GM13977 (cell line): ENCODE data around the gene STX4.
A peak's percentile ranks its signal among the peaks of the same experiment; 100 is the strongest.

ENCODE experiments used
- DNase-seq: peaks from one replicate; pipeline ENCODE4 v3.0.0; 2012; ENCODE audit warnings: low spot score
- CTCF ChIP-seq: IDR thresholded peaks from 2 replicates; pipeline ENCODE4 v1.5.1; 2012; ENCODE audit warnings: mild to moderate bottlenecking, control low read depth; ENCODE audit not compliant: insufficient read depth; ENCODE audit errors: extremely low read depth, missing control alignments
- in situ Hi-C: fragments of 300-500 bp; cut with MboI; formaldehyde crosslinking; loops from one replicate; pipeline ENCODE4 v1.12.0; 2022; ENCODE audit warnings: low sequenced_read_pairs, low pct_unique_long_range_greater_than_20kb, mixed read lengths, inconsistent platforms; ENCODE audit not compliant: unreplicated experiment

Gene STX4, protein sequence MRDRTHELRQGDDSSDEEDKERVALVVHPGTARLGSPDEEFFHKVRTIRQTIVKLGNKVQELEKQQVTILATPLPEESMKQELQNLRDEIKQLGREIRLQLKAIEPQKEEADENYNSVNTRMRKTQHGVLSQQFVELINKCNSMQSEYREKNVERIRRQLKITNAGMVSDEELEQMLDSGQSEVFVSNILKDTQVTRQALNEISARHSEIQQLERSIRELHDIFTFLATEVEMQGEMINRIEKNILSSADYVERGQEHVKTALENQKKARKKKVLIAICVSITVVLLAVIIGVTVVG

DNA sequence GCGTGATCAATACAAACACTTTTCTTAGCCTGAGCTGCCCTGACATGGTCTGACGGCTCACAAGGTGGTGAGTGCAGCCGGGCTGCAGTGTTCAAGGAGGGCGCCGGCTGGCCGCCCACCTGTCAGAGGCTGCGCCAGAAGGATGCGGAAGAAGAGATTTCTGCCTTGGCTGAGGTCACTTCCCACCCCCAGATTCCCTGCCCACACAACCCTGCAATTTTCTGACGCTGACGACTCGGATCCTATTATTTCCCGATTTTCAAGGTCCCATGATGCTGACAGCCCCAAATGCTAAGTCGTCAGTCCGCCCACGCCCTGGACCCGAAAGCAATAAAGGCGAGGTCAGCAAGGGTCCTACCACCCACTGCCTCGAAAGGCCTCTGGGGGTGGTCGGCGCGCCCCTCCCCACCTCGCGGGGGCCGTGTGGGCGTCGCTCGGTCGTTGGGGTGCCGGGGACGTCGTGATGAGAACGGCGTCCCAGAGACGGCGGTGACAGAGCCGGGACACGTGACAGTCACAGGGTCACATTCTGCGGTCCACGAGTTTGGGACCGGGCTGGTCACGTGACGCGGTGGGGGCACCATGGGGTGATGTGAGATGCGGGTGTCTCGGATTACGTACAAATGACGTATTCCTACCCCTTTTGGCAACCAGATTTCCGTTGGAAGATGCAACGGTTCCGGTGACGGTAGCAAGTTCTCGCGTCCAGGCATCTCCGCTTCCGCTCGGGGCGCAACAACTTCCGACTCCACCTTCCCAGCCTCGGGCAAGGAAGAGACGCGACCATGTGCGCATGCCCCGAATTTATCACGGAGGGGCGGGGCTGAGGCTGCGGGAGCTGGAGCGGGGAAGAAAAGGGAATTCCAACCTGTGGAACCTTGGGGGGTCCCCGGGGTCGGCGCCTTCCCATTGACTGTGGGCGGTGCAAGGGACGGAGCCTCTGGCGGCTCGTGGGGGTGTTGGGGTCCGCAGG is at the start of gene STX4:
Gene STX4 (plus strand): TSS at position 823 of the 973 bp plus-strand sequence. CDS start 248 bp downstream, outside the sequence.
- peak; percentile 96 for DNase-seq
- no peak for TF ChIP-seq CTCF
- in situ Hi-C loops: no loop called here

GRCh38 chr16:30983898-30984610 is 49.3 kb upstream of the STX4 start:
- in situ Hi-C loops: no loop called here
- no peak for TF ChIP-seq CTCF
- no peak for DNase-seq

- DNase-seq: peak; percentile 92
- in situ Hi-C loops: no loop called here
- TF ChIP-seq CTCF: peak; percentile 91
Observed at GRCh38 chr16:30984669-30985400, 48.5 kb upstream of the STX4 start, which contains the start of gene HSD3B7. Gene HSD3B7, plus strand, starts transcription at chr16:30985207. Its CDS starts 452 bp downstream, at chr16:30985659.

DNA sequence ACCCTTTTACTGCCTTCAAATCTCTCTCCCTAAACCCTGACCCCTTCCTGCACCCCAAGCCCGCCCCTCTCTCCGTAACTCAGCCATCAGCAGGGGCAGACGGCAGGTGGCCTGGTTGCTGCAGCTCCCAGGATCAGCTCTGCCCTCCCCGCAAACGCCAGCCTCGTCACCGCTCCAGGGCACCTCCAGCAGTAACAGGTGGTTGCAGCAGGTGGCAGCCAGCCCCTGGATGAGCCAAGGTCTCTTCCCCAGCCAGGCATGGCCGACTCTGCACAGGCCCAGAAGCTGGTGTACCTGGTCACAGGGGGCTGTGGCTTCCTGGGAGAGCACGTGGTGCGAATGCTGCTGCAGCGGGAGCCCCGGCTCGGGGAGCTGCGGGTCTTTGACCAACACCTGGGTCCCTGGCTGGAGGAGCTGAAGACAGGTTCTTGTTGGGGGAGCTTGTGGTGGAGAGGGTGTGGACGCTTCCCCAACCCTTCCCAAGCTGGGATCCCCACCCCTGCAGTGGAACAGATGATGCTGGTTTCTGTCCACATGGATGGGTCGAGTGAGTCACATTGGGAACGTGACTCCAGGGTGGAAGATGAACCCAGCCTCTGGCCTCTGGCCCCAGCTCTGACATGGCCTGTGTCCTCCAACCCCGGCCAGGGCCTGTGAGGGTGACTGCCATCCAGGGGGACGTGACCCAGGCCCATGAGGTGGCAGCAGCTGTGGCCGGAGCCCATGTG is 47.8 kb upstream of the STX4 start:
- TF ChIP-seq CTCF: peak; percentile 11
- no peak for DNase-seq
- in situ Hi-C loops: no loop called here

DNA sequence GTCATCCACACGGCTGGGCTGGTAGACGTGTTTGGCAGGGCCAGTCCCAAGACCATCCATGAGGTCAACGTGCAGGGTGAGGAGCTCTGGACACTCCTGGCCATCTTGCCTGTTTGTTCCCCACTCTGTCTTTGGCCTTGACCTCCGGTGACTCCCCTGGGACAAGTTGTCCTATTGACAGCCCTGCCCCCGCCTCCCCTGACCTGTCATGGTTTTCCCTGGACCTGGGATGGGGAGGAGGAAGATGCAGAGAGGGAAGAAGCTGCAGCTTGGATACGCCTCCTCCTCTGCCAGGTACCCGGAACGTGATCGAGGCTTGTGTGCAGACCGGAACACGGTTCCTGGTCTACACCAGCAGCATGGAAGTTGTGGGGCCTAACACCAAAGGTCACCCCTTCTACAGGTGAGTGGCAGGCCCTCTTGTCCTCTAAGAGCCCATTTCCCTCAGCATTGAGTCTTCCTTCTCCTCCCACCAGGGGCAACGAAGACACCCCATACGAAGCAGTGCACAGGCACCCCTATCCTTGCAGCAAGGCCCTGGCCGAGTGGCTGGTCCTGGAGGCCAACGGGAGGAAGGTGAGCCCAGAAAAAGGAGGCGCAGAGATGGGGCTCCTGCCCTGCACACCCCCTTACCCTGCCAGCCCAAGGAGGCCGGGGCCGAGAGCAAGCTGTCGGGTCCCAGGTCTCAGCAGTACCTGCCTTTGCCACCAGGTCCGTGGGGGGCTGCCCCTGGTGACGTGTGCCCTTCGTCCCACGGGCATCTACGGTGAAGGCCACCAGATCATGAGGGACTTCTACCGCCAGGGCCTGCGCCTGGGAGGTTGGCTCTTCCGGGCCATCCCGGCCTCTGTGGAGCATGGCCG is 47.0 kb upstream of the STX4 start:
- no peak for TF ChIP-seq CTCF
- in situ Hi-C loops: no loop called here
- DNase-seq: no peak
